ENCODE measurements around the gene AP5B1. TPM values are rescaled to one million over a fixed set of nuclear protein-coding genes. Genes with fewer than 3 reads are reported as not detected.

Gene AP5B1
- total and polyA plus RNA-seq, 2 experiments from 2014 or later, result 3.1 to 16.1 TPM

DNA sequence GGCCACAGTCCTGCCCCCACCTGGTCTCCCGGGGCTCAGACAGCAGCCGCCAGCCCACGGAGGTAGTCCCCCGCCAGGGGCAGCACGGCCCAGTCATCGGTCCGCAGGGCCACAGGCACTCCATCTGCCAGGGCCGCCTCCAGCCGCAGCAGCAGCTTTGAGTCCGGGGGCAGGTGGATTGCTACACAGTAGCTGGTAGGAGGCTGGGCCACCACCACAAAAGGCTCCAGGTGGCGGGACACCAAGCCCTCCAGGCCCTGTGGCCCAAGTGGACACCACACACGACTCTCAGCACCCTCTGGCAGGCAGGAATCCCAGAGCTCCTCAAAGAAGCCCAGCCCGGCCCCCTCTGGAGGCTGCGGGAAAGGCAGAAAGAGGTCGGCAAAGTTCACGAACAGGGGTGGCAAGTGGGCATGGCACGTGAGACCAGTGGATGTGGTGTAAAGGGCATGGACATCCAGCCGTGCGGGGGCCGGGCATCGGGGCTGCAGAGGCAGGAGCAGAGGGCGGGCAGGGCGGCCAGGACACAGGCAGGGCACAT is 2.9 kb downstream of the AP5B1 start:
- Histone ChIP-seq H3K4me1 (ENCODE audit: insufficient read depth) (no peaks in the 10 kb centered on the region; the same call in 1 of the 2 replicates), H2AFZ (no peak overlapping the region), H4K20me1 (replicated peaks; ENCODE audit: insufficient read depth) (no peaks in the 10 kb centered on the region), H3K36me3 (ENCODE audit: insufficient read depth) (no peaks in the 10 kb centered on the region), H3K9me2 (ENCODE audit: insufficient read depth) (no peaks in the 10 kb centered on the region), H3K27me3 (ENCODE audit: insufficient read depth) (peaks cover 20% of the 10 kb centered on the region), H3F3A (replicated peaks; ENCODE audit: low read depth) (0 out of 2 replicates have a peak, but pooled peaks cover 5% of the 10 kb centered on the region), H3K4me3 (no peak overlapping the region), H3K27ac (ENCODE audit: low read depth) (no peak overlapping the region), H3K4me2 (no peak overlapping the region), H3K79me2 (replicated peaks; ENCODE audit: insufficient read depth) (no peaks in the 10 kb centered on the region)
- DNase-seq (ENCODE audit: low spot score) (no peak), ATAC-seq (no peak)
- H3K27ac Mint-ChIP-seq, result no peak overlapping the region
- TF ChIP-seq, protein P1, sequence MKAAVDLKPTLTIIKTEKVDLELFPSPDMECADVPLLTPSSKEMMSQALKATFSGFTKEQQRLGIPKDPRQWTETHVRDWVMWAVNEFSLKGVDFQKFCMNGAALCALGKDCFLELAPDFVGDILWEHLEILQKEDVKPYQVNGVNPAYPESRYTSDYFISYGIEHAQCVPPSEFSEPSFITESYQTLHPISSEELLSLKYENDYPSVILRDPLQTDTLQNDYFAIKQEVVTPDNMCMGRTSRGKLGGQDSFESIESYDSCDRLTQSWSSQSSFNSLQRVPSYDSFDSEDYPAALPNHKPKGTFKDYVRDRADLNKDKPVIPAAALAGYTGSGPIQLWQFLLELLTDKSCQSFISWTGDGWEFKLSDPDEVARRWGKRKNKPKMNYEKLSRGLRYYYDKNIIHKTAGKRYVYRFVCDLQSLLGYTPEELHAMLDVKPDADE (IDR thresholded peaks at IDR 0.05), result no peak
- TF ChIP-seq NANOG (IDR thresholded peaks at IDR 0.05; ENCODE audit: borderline replicate concordance) (no peak), POLR2AphosphoS5 (IDR thresholded peaks at IDR 0.05; ENCODE audit: low read depth) (no peak), EZH2phosphoT487 (IDR thresholded peaks at IDR 0.05; ENCODE audit: unreplicated experiment) (no peak), ZNF114 (CRISPR knock-in tag; IDR thresholded peaks at IDR 0.05) (no peak), JUNB (IDR thresholded peaks at IDR 0.05; ENCODE audit: unreplicated experiment) (no peak), STAT1 (IDR thresholded peaks at IDR 0.05; ENCODE audit: unreplicated experiment) (no peak)
- TF ChIP-seq, protein P2, sequence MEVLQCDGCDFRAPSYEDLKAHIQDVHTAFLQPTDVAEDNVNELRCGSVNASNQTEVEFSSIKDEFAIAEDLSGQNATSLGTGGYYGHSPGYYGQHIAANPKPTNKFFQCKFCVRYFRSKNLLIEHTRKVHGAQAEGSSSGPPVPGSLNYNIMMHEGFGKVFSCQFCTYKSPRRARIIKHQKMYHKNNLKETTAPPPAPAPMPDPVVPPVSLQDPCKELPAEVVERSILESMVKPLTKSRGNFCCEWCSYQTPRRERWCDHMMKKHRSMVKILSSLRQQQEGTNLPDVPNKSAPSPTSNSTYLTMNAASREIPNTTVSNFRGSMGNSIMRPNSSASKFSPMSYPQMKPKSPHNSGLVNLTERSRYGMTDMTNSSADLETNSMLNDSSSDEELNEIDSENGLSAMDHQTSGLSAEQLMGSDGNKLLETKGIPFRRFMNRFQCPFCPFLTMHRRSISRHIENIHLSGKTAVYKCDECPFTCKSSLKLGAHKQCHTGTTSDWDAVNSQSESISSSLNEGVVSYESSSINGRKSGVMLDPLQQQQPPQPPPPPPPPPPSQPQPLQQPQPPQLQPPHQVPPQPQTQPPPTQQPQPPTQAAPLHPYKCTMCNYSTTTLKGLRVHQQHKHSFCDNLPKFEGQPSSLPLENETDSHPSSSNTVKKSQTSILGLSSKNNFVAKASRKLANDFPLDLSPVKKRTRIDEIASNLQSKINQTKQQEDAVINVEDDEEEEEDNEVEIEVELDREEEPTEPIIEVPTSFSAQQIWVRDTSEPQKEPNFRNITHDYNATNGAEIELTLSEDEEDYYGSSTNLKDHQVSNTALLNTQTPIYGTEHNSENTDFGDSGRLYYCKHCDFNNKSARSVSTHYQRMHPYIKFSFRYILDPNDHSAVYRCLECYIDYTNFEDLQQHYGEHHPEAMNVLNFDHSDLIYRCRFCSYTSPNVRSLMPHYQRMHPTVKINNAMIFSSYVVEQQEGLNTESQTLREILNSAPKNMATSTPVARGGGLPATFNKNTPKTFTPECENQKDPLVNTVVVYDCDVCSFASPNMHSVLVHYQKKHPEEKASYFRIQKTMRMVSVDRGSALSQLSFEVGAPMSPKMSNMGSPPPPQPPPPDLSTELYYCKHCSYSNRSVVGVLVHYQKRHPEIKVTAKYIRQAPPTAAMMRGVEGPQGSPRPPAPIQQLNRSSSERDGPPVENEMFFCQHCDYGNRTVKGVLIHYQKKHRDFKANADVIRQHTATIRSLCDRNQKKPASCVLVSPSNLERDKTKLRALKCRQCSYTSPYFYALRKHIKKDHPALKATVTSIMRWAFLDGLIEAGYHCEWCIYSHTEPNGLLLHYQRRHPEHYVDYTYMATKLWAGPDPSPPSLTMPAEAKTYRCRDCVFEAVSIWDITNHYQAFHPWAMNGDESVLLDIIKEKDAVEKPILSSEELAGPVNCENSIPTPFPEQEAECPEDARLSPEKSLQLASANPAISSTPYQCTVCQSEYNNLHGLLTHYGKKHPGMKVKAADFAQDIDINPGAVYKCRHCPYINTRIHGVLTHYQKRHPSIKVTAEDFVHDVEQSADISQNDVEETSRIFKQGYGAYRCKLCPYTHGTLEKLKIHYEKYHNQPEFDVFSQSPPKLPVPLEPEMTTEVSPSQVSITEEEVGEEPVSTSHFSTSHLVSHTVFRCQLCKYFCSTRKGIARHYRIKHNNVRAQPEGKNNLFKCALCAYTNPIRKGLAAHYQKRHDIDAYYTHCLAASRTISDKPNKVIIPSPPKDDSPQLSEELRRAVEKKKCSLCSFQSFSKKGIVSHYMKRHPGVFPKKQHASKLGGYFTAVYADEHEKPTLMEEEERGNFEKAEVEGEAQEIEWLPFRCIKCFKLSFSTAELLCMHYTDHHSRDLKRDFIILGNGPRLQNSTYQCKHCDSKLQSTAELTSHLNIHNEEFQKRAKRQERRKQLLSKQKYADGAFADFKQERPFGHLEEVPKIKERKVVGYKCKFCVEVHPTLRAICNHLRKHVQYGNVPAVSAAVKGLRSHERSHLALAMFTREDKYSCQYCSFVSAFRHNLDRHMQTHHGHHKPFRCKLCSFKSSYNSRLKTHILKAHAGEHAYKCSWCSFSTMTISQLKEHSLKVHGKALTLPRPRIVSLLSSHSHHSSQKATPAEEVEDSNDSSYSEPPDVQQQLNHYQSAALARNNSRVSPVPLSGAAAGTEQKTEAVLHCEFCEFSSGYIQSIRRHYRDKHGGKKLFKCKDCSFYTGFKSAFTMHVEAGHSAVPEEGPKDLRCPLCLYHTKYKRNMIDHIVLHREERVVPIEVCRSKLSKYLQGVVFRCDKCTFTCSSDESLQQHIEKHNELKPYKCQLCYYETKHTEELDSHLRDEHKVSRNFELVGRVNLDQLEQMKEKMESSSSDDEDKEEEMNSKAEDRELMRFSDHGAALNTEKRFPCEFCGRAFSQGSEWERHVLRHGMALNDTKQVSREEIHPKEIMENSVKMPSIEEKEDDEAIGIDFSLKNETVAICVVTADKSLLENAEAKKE (CRISPR knock-in tag; IDR thresholded peaks at IDR 0.05), result no peak
- peaks cover 3% of the 10 kb centered on the region; the same call in 1 of the 3 replicates for H3K36me3 Mint-ChIP-seq (ENCODE audit: low read depth)
- no peaks in the 10 kb centered on the region; the same call in 2 of the 3 replicates for H3K9me3 Mint-ChIP-seq
- H3K4me3 Mint-ChIP-seq, result no peak overlapping the region
- H3K27me3 Mint-ChIP-seq (ENCODE audit: insufficient read depth, low read depth, poor library complexity), result peaks cover 23% of the 10 kb centered on the region
- H3K4me1 Mint-ChIP-seq, result 0 out of 3 replicates have a peak, but pooled peaks cover 2% of the 10 kb centered on the region

Data from GM23338 (cell line).